K562 (cell line): ENCODE data around the gene SHLD2.

Source experiments
- CEBPB ChIP-seq: fragments of 450-650 bp; IDR thresholded peaks from 2 replicates; pipeline ENCODE4 v1.6.1; 2016; ENCODE audit warnings: missing genetic modification characterization, missing compliant biosample characterization
- ZEB2 ChIP-seq: fragments of 450-650 bp; IDR thresholded peaks from 2 replicates; pipeline ENCODE4 v1.6.1; 2016

DNA sequence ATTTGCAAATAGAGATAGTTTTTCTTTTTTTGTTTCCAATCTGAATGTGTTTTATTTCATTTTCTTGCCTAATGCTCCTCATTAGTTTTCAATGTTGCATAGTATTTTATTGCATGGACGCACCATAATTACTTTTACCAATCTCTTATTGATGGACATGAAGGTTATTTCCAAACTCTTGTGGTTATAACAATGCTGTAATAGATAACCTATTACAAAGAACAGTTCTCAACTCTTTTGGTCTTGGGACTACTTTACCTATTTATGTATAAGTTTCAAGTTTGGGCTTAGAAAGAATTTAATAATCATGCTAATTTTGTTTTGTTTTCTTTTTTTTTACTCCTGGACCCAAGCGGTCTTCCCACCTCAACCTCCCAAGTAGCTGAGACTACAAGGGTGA, 7.0 kb downstream of the SHLD2 start:
- TF ChIP-seq CEBPB (tag) (no peak), ZEB2 (no peak)
